ENCODE measurements around the gene MYO19. TPM values are rescaled to one million over a fixed set of nuclear protein-coding genes. Genes with fewer than 3 reads are reported as not detected.
"Not testable (repeated sequence)": the region's sequence is repeated elsewhere in the genome, so short reads cannot be mapped to it uniquely, and the experiment has no call there.

Gene MYO19
- total RNA-seq, 1 donor from 2014 or later, result 65.9 TPM

DNA sequence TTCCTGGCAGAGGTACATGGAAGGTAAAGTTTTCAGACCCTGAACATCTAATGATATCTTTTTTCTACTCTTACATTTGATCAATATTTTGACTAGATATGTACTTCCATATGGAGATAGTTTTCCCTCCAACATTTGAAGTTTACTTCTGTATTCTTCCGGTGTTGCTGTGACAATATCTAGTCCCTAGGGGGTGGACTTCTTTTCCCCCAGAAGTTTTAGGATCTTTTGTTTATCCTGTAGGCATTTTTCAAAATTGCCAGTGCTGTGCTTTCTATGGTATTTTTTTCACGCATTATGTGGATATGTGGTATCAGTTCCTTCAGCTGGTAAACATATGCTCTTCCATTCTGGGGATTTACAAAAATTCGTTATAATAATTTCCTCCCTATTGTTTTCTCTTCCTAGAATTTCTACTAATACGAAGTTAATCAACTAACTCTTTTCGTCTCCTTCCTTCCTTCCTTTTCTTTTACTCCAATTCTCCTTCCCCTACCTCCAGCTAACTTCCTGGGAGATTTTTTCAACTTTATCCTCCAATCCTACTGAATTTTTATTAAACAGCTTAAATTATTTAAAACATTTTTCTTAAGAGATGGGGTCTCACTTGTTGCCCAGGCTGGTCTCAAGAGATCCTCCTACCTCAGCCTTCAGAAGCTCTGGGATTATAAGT is 74.3 kb downstream of the MYO19 start:
- no peaks in the 10 kb centered on the region for H3K4me1 Mint-ChIP-seq (ENCODE audit: unreplicated experiment)
- H3K36me3 Mint-ChIP-seq (ENCODE audit: unreplicated experiment), result no peaks in the 10 kb centered on the region
- no peaks in the 10 kb centered on the region for H3K9me3 Mint-ChIP-seq (ENCODE audit: unreplicated experiment)
- no peak overlapping the region for H3K27ac Mint-ChIP-seq (ENCODE audit: unreplicated experiment)
- H3K4me3 Mint-ChIP-seq (ENCODE audit: unreplicated experiment), result no peak overlapping the region
- no peak for DNase-seq (ENCODE audit: extremely low spot score, unreplicated experiment)
- TF ChIP-seq, protein P1, sequence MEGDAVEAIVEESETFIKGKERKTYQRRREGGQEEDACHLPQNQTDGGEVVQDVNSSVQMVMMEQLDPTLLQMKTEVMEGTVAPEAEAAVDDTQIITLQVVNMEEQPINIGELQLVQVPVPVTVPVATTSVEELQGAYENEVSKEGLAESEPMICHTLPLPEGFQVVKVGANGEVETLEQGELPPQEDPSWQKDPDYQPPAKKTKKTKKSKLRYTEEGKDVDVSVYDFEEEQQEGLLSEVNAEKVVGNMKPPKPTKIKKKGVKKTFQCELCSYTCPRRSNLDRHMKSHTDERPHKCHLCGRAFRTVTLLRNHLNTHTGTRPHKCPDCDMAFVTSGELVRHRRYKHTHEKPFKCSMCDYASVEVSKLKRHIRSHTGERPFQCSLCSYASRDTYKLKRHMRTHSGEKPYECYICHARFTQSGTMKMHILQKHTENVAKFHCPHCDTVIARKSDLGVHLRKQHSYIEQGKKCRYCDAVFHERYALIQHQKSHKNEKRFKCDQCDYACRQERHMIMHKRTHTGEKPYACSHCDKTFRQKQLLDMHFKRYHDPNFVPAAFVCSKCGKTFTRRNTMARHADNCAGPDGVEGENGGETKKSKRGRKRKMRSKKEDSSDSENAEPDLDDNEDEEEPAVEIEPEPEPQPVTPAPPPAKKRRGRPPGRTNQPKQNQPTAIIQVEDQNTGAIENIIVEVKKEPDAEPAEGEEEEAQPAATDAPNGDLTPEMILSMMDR (IDR thresholded peaks at IDR 0.05), result no peak
- peaks cover 20% of the 10 kb centered on the region for H3K27me3 Mint-ChIP-seq (ENCODE audit: unreplicated experiment)

DNA sequence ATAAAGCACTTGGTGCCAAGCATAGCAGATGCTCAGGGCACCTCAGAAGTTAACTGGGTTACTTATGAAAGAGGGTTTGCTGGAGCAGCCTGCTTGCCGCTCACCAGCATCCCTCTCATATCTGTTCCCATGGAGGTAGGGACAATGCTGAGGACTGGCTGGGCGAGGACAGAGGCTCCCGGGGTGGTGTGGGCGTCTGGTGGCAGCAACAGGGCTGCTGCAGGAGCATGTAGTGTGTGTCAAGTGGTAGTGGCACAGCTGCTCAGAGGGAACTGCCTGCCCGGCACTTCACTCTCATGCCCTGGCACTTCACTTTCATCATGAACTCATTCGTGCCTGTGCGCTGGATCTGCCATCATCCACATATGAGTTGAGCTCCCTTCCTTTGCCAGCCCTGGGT is 75.1 kb downstream of the MYO19 start:
- no peak for DNase-seq (ENCODE audit: extremely low spot score, unreplicated experiment)
- TF ChIP-seq, protein P1 (IDR thresholded peaks at IDR 0.05), result no peak
- no peaks in the 10 kb centered on the region for H3K36me3 Mint-ChIP-seq (ENCODE audit: unreplicated experiment)
- no peaks in the 10 kb centered on the region for H3K4me1 Mint-ChIP-seq (ENCODE audit: unreplicated experiment)
- H3K4me3 Mint-ChIP-seq (ENCODE audit: unreplicated experiment), result no peak overlapping the region
- no peak overlapping the region for H3K27ac Mint-ChIP-seq (ENCODE audit: unreplicated experiment)
- H3K9me3 Mint-ChIP-seq (ENCODE audit: unreplicated experiment), result no peaks in the 10 kb centered on the region
- peaks cover 20% of the 10 kb centered on the region for H3K27me3 Mint-ChIP-seq (ENCODE audit: unreplicated experiment)

DNA sequence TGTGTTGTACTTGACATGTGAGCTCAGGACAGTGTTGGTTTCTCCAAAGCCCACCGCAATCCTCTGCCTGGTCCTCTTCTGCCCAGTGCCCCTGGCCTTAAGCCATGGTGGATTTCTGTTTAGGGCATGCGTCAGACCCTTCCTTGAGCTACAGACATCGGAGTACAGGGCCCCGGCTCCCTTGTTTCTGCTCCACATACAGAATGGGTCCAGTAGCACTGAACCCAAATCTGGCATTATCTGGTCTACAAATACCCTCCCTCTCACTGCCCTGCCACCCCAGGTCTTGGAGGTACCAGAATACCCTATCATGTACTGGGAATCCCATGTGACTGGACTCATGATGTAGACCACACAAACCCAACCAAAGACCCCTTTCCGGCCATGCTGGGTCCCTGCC is 75.6 kb downstream of the MYO19 start:
- H3K27ac Mint-ChIP-seq (ENCODE audit: unreplicated experiment), result no peak overlapping the region
- no peak overlapping the region for H3K4me3 Mint-ChIP-seq (ENCODE audit: unreplicated experiment)
- no peak for DNase-seq (ENCODE audit: extremely low spot score, unreplicated experiment)
- H3K4me1 Mint-ChIP-seq (ENCODE audit: unreplicated experiment), result no peaks in the 10 kb centered on the region
- no peaks in the 10 kb centered on the region for H3K36me3 Mint-ChIP-seq (ENCODE audit: unreplicated experiment)
- H3K9me3 Mint-ChIP-seq (ENCODE audit: unreplicated experiment), result no peaks in the 10 kb centered on the region
- TF ChIP-seq, protein P1 (IDR thresholded peaks at IDR 0.05), result no peak
- H3K27me3 Mint-ChIP-seq (ENCODE audit: unreplicated experiment), result peaks cover 20% of the 10 kb centered on the region

DNA sequence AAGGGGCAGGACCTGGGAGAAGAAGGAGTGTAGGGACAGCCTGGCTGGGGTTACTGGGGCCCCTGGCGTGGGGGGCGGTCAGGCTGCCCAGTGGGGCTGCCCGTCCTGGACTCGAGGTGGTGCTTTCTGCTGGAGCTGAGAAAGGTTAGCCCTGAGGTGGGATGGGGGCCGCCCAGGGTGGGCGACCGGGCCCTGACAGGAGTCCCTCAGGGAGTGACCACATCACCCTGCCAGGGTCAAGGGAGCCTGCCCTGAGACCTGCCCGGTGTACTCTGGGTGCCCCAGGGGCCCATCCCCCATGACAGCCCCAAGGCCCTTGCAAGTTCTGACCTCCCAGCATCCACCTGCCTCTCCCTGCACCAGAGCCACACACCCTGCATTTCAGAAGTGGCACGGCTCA is 77.0 kb downstream of the MYO19 start:
- H3K36me3 Mint-ChIP-seq (ENCODE audit: unreplicated experiment); H3K4me1 Mint-ChIP-seq (ENCODE audit: unreplicated experiment); DNase-seq (ENCODE audit: extremely low spot score, unreplicated experiment); H3K27ac Mint-ChIP-seq (ENCODE audit: unreplicated experiment); H3K9me3 Mint-ChIP-seq (ENCODE audit: unreplicated experiment); H3K4me3 Mint-ChIP-seq (ENCODE audit: unreplicated experiment): not testable (repeated sequence)
- H3K27me3 Mint-ChIP-seq (ENCODE audit: unreplicated experiment), result peaks cover 20% of the 10 kb centered on the region

DNA sequence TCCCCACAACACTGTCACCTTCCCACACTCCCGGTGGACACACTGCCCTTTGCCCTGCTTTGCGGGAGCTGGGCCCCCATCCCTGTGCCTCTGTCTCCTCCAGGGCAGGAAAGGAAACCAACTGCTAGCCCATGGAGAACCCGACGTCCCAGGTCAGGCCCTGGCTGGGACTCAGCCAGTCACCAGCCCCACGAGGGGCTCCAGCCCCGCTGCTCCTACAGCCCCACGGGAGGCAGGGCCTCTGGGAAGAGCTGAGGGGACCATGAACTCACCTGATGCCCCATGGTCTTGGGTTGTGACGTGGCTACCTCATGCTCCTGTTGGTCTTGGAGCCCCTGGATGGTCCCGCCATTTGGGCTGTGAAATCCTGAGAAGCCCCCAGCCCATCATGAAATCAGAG is 81.8 kb downstream of the MYO19 start:
- H3K27ac Mint-ChIP-seq (ENCODE audit: unreplicated experiment); H3K27me3 Mint-ChIP-seq (ENCODE audit: unreplicated experiment); DNase-seq (ENCODE audit: extremely low spot score, unreplicated experiment); H3K36me3 Mint-ChIP-seq (ENCODE audit: unreplicated experiment); H3K4me1 Mint-ChIP-seq (ENCODE audit: unreplicated experiment); H3K9me3 Mint-ChIP-seq (ENCODE audit: unreplicated experiment); H3K4me3 Mint-ChIP-seq (ENCODE audit: unreplicated experiment): not testable (repeated sequence)

DNA sequence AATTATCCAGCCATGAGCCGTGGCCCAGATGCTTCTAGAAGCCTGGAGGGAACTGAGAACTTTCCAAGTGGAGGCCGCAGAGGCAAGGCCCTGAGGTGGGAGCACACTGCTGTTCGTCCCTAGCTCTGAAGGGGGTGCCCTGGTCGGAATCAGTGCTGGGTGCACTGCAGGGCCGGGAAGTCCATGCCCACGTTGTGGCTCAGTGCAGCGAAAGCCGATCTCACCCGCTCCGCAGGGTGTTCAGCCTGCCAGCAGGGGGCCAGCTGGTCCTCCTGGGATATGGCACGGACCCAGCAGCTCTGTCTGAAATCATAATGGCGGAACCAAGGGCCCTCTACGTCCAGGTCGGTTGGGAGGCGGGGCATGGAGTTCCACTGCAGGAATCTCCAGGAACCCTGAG is 84.7 kb downstream of the MYO19 start:
- not testable (repeated sequence) for H3K9me3 Mint-ChIP-seq (ENCODE audit: unreplicated experiment); H3K27ac Mint-ChIP-seq (ENCODE audit: unreplicated experiment); H3K27me3 Mint-ChIP-seq (ENCODE audit: unreplicated experiment); DNase-seq (ENCODE audit: extremely low spot score, unreplicated experiment); H3K4me3 Mint-ChIP-seq (ENCODE audit: unreplicated experiment); H3K4me1 Mint-ChIP-seq (ENCODE audit: unreplicated experiment); H3K36me3 Mint-ChIP-seq (ENCODE audit: unreplicated experiment)

Other genes starting within 250 kb of the MYO19 start
- not detected in 2 replicates for gene TBC1D3G, start 211.0 kb downstream of the MYO19 start, total RNA-seq
- not detected in 2 replicates for gene TBC1D3H, start 146.4 kb downstream of the MYO19 start, total RNA-seq
- 35.2 and 35.5 TPM in 2 replicates for gene ZNHIT3, start 48.2 kb downstream of the MYO19 start, total RNA-seq
- gene PIGW, start 119 bp upstream of the MYO19 start, total RNA-seq, result 9.7 and 10.0 TPM in 2 replicates
- 67.7 and 76.1 TPM in 2 replicates for gene GGNBP2, start 10.1 kb upstream of the MYO19 start, total RNA-seq
- 7.1 TPM in 2 replicates for gene DHRS11, start 57.0 kb upstream of the MYO19 start, total RNA-seq
- gene MRM1, start 66.7 kb upstream of the MYO19 start, total RNA-seq, result 3.6 and 4.3 TPM in 2 replicates

Measured in osteocyte (in vitro differentiated cells).